BLaER1 treated with 17β-estradiol and CSF1 and Interleukin-3, amounts not matched to agents 10 nM and 100 nM (cell line): ENCODE measurements around the gene YIF1A.

Source experiments
- H3K27ac ChIP-seq, 11 experiments: shearing (Covaris generic); formaldehyde crosslinking; 2 replicates each; pipeline ENCODE4 v1.8.1; 2022
- H3K27me3 ChIP-seq, 11 experiments: shearing (Covaris generic); formaldehyde crosslinking; 2 replicates each; pipeline ENCODE4 v1.8.1; 2022
- H3K36me3 ChIP-seq, 11 experiments: shearing (Covaris generic); formaldehyde crosslinking; 2 replicates each; pipeline ENCODE4 v1.8.1; 2022
- H3K4me1 ChIP-seq, 10 experiments: shearing (Covaris generic); formaldehyde crosslinking; 2 replicates each; pipeline ENCODE4 v1.8.1; 2022
- H3K4me2 ChIP-seq, 11 experiments: shearing (Covaris generic); formaldehyde crosslinking; 2 replicates each; pipeline ENCODE4 v1.8.1; 2022
- H3K4me3 ChIP-seq, 10 experiments: shearing (Covaris generic); formaldehyde crosslinking; 2 replicates each; pipeline ENCODE4 v1.8.1; 2022
- H3K9ac ChIP-seq, 11 experiments: shearing (Covaris generic); formaldehyde crosslinking; 2 replicates each; pipeline ENCODE4 v1.8.1; 2022
- H3K9me3 ChIP-seq, 11 experiments: shearing (Covaris generic); formaldehyde crosslinking; replicated peaks in 1 of 11; 2 replicates each; pipeline ENCODE4 v1.8.1; 2022
- H4K20me1 ChIP-seq, 11 experiments: shearing (Covaris generic); formaldehyde crosslinking; 2 replicates each; pipeline ENCODE4 v1.8.1; 2022
- Cebpa-rat ChIP-seq, 11 experiments: shearing (Covaris generic); IDR thresholded peaks; 2 replicates each; pipeline ENCODE4 v1.8.1; 2022

The YIF1A gene

DNA sequence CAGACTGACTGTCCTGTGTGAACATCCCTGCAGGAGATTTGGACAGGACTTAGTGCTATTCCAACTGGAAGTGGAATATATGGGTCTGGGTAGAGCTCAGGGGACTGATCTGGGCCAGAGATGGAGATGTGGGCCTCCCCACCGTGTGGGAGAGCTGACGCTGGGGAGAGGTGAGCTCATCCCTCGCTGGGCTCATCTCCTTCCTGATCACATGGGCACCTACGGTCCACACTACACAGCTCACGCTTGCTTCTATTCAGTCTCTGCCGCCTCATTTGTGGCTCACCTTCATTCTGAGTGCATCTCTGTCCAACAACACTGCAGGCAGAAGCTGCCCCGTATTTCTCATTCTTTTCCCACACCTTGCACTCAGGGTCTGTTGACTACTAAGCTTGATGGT, 37.1 kb downstream of the YIF1A start:
- peaks cover 0 to 2% (median 0%) of the 10 kb centered on the region in 11 experiments; a peak in 2 of 22 replicates for H3K27me3 ChIP-seq
- H3K4me2 ChIP-seq, result 0 out of 22 replicates have a peak overlapping the region, but pooled peaks of 4 of the 11 experiments have one; percentile 11 to 90 (median 28)
- no peak overlapping the region for H3K9ac ChIP-seq
- no peak for TF ChIP-seq Cebpa-rat (IDR thresholded peaks at IDR 0.05)
- H3K36me3 ChIP-seq, result peaks cover 11 to 38% (median 27%) of the 10 kb centered on the region in 11 experiments; a peak in 17 of 22 replicates
- H3K27ac ChIP-seq, result no peak overlapping the region
- H3K4me1 ChIP-seq, result peaks cover 1 to 67% (median 47%) of the 10 kb centered on the region in 10 experiments; a peak in 18 of 20 replicates
- H3K4me3 ChIP-seq, result no peak overlapping the region
- H3K9me3 ChIP-seq, result no peaks in the 10 kb centered on the region
- peaks cover 0 to 21% (median 0%) of the 10 kb centered on the region in 11 experiments; a peak in 1 of 22 replicates for H4K20me1 ChIP-seq

DNA sequence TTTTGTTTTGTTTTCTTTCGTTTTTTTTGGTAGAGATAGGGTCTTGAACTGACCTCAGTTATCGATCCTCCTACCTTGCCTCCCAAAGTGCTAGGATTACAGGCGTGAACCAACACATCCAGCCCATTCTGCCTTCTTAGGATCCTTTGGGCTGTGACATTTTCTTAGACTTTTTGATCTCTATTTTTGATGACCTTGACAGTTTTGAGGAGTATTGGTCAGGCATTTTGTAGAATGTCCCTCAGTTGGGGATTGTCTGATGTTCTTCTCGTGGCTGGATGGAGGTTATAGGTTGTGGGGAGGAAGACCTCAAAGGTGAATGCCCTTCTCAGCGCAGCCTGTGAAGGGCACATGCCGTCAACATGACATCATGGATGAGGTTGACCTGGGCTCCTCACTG, 40.0 kb downstream of the YIF1A start:
- Histone ChIP-seq H3K27me3 (no peaks in the 10 kb centered on the region), H3K4me3 (no peak overlapping the region), H3K9ac (no peak overlapping the region), H4K20me1 (peaks cover 0 to 25% (median 0%) of the 10 kb centered on the region in 11 experiments; a peak in 2 of 22 replicates), H3K4me1 (peaks cover 2 to 61% (median 33%) of the 10 kb centered on the region in 10 experiments; a peak in 18 of 20 replicates), H3K36me3 (peaks cover 11 to 56% (median 30%) of the 10 kb centered on the region in 11 experiments; a peak in 17 of 22 replicates), H3K9me3 (no peaks in the 10 kb centered on the region), H3K27ac (no peak overlapping the region), H3K4me2 (no peak overlapping the region)
- TF ChIP-seq Cebpa-rat (IDR thresholded peaks at IDR 0.05), result no peak

DNA sequence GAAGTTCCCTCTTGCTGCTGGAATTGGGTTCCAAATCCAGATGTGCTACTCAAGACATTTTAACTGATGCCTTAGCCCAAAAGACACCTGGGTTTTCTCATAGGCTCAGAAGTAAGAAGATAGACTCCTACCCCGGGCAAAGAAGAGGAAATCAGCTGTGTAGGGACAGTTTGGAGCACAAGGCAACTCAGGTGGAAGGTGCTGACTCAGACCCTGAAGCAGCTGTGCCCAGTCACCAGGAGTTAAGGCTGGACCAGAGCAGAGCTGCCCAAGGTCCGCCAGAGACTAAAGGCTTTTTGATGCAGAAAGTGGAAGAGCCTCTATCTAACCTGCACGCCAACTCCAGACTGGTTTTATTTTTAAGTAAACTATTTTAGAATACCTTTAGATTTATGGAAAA, 41.1 kb downstream of the YIF1A start:
- H3K27me3 ChIP-seq, result no peaks in the 10 kb centered on the region
- H3K9me3 ChIP-seq, result no peaks in the 10 kb centered on the region
- peak overlapping the region in 1 of 11 experiments; percentile 3; a peak in 1 of 22 replicates for H3K4me2 ChIP-seq
- no peak overlapping the region for H3K9ac ChIP-seq
- H4K20me1 ChIP-seq, result peaks cover 0 to 31% (median 0%) of the 10 kb centered on the region in 11 experiments; a peak in 6 of 22 replicates
- peaks cover 13 to 61% (median 33%) of the 10 kb centered on the region in 10 experiments for H3K4me1 ChIP-seq
- no peak overlapping the region for H3K4me3 ChIP-seq
- TF ChIP-seq Cebpa-rat (IDR thresholded peaks at IDR 0.05), result no peak
- peaks cover 11 to 61% (median 30%) of the 10 kb centered on the region in 11 experiments; a peak in 17 of 22 replicates for H3K36me3 ChIP-seq
- no peak overlapping the region for H3K27ac ChIP-seq

- Histone ChIP-seq H3K4me1 (peaks cover 18 to 61% (median 33%) of the 10 kb centered on the region in 10 experiments), H3K9me3 (no peaks in the 10 kb centered on the region), H3K27me3 (no peaks in the 10 kb centered on the region), H4K20me1 (peaks cover 0 to 36% (median 1%) of the 10 kb centered on the region in 11 experiments; a peak in 8 of 22 replicates), H3K27ac (no peak overlapping the region), H3K9ac (no peak overlapping the region), H3K4me3 (no peak overlapping the region), H3K4me2 (peak overlapping the region in 1 of 11 experiments; percentile 3; a peak in 1 of 22 replicates), H3K36me3 (peaks cover 11 to 61% (median 30%) of the 10 kb centered on the region in 11 experiments; a peak in 17 of 22 replicates)
- no peak for TF ChIP-seq Cebpa-rat (IDR thresholded peaks at IDR 0.05)
Observed at GRCh38 chr11:66247295-66247694, 41.6 kb downstream of the YIF1A start.

GRCh38 chr11:66243782-66244535, 45.0 kb downstream of the YIF1A start:
- peaks cover 0 to 46% (median 10%) of the 10 kb centered on the region in 11 experiments; a peak in 10 of 22 replicates for H4K20me1 ChIP-seq

DNA sequence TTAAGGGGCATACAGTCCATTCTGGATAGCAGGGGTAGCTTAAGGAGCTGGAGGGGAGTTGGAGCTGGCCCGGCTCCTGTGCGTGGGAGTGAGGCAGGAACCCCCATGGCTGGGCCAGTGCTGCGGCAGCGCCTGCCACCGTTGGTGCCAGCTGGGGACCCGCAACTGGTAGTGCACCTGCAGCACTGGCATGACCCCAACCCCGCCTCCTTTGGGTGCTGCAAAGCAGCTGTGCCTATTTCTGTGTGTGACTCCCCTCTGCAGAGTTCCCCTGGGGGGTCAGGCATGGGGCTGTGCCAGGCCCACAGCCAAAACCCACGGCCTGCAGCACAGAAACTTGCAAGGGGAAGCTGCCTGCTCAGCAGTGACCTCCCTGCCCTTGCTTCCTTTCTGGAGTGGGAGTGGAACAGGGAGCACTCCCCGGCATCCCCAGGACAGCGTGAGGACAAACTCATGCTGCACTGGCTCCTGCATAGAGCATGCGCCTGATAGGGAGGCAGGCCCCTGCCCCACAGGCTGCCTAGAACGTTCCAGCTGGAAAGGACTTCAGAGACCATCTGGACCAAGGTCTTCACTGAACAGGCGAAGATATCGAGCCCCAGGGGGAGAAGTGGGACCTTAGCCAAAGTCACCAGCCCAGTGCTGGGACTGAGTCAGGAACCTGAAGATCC, 46.7 kb downstream of the YIF1A start:
- Histone ChIP-seq H3K4me2 (peak overlapping the region; percentile 78 to 96 (median 88)), H4K20me1 (peaks cover 0 to 53% (median 10%) of the 10 kb centered on the region in 11 experiments; a peak in 10 of 22 replicates), H3K36me3 (peaks cover 0 to 53% (median 8%) of the 10 kb centered on the region in 11 experiments; a peak in 12 of 22 replicates), H3K9ac (peak overlapping the region in 7 of 11 experiments; percentile 2 to 74 (median 48); a peak in 12 of 22 replicates), H3K27me3 (no peaks in the 10 kb centered on the region), H3K4me3 (peak overlapping the region in 4 of 10 experiments; percentile 16 to 34 (median 32); a peak in 5 of 20 replicates), H3K9me3 (no peaks in the 10 kb centered on the region), H3K27ac (peak overlapping the region in 8 of 11 experiments; percentile 10 to 78 (median 56); a peak in 12 of 22 replicates), H3K4me1 (peaks cover 64 to 90% (median 81%) of the 10 kb centered on the region in 10 experiments)
- no peak for TF ChIP-seq Cebpa-rat (IDR thresholded peaks at IDR 0.05)

More at GRCh38 chr11:66243782-66244535, 45.0 kb downstream of the YIF1A start:
- Histone ChIP-seq H3K9me3 (no peaks in the 10 kb centered on the region), H3K4me1 (peaks cover 52 to 86% (median 64%) of the 10 kb centered on the region in 10 experiments), H3K4me2 (peak overlapping the region; percentile 18 to 96 (median 82); a peak in 20 of 22 replicates), H3K36me3 (peaks cover 5 to 60% (median 16%) of the 10 kb centered on the region in 11 experiments; a peak in 13 of 22 replicates), H3K9ac (peak overlapping the region in 6 of 11 experiments; percentile 28 to 74 (median 58); a peak in 8 of 22 replicates), H3K27ac (peak overlapping the region in 5 of 11 experiments; percentile 33 to 78 (median 71); a peak in 10 of 22 replicates), H3K4me3 (peak overlapping the region in 1 of 10 experiments; percentile 16; a peak in 2 of 20 replicates), H3K27me3 (no peaks in the 10 kb centered on the region)
- no peak for TF ChIP-seq Cebpa-rat (IDR thresholded peaks at IDR 0.05)

GRCh38 chr11:66240781-66241136, 48.2 kb downstream of the YIF1A start:
- peak overlapping the region in 8 of 11 experiments; percentile 36 to 78 (median 56); a peak in 14 of 22 replicates for H3K27ac ChIP-seq

More at GRCh38 chr11:66240781-66241136, 48.2 kb downstream of the YIF1A start:
- H4K20me1 ChIP-seq, result peaks cover 0 to 60% (median 10%) of the 10 kb centered on the region in 11 experiments; a peak in 10 of 22 replicates
- TF ChIP-seq Cebpa-rat (IDR thresholded peaks at IDR 0.05), result no peak
- no peaks in the 10 kb centered on the region for H3K27me3 ChIP-seq
- H3K9ac ChIP-seq, result peak overlapping the region in 6 of 11 experiments; percentile 35 to 74 (median 58); a peak in 9 of 22 replicates
- H3K36me3 ChIP-seq, result peaks cover 0 to 56% (median 2%) of the 10 kb centered on the region in 11 experiments; a peak in 10 of 22 replicates
- peak overlapping the region; percentile 78 to 96 (median 88) for H3K4me2 ChIP-seq
- no peak overlapping the region for H3K4me3 ChIP-seq
- no peaks in the 10 kb centered on the region for H3K9me3 ChIP-seq
- H3K4me1 ChIP-seq, result peaks cover 64 to 100% (median 95%) of the 10 kb centered on the region in 10 experiments
